ENCODE results near the gene DDX51. TPM values are rescaled to one million over a fixed set of nuclear protein-coding genes. Genes with fewer than 3 reads are reported as not detected.

Gene DDX51
- polyA plus RNA-seq, 4 donors: 12.9 to 24.7 (median 21.6) TPM

DNA sequence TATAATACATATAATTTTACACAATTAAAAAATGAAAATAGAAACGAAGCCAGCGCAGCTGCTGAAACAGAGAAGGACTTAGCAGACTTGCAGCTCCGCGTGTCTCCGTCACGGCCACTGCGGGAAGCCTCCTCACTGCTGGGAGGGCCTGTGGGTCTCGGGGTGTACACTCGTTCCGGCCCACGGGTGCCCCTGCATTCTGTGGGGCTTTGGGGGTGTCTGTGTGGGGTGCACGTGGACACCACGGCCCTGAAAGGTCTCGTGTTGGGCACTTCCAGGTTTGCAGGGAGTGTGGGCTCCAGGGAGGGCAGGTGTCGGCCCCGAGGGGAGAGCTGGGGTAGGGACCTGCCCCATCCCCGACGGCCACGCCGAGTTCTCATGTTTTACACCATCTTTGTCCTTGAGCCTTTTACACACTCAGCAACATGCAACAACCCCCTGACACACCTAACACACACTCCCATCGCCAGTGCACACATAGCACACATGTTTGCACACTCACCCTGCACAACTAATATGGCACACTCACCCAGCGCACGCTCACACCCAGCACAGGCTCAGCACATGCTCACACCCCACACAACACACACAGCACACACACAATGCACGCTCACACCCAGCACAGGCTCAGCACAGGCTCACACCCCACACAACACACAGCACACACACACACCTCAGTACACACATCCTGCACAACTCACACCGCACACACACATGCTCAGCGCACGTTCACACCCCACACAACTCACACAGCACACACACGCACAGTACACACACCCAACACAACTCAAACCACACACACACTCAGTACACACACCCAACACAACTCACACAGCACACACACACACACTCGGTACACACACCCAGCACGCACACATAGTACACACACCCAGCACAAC, 36.8 kb upstream of the DDX51 start:
- DNase-seq (ENCODE audit: low read depth in 4 of 4, low spot score in 2 of 4): no peak

- DNase-seq (ENCODE audit: low read depth in 4 of 4, low spot score in 2 of 4): no peak
These were observed 35.6 kb upstream of the DDX51 start for GRCh38 chr12:132179431-132180362.

DNA sequence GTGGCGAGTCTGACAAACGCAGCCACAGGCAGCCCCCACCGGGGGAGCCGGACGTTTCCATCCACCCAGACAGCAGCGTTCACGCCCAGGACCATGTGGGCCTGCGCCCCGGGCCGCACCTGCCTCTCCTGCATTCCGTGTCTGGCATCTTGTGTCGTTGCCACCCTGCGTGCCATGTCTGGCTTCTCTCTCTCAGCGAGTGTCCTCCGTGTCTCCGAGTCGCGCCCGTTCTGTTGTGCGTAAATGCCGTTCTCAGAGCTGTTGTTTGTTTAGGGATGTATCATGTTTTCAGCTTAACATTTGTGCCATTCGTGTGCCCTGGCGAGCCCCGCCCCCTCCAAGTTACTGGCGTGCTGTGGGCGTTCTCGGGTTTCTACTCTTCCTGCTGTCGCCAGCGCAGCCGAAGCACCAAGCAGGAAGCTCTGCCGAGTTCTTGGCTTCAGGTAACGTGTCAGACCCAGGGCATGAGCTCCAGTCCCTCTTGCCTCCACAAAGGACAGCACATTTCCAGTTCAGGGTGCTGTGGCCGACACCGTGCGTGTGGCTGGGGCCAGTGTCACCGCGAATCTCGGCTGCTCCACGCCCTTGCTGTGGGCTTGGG, 34.8 kb upstream of the DDX51 start:
- DNase-seq (ENCODE audit: low read depth in 4 of 4, low spot score in 2 of 4): no peak

- DNase-seq (ENCODE audit: low read depth in 4 of 4, low spot score in 2 of 4): no peak
These were observed 34.2 kb upstream of the DDX51 start for GRCh38 chr12:132178316-132178715.

DNA sequence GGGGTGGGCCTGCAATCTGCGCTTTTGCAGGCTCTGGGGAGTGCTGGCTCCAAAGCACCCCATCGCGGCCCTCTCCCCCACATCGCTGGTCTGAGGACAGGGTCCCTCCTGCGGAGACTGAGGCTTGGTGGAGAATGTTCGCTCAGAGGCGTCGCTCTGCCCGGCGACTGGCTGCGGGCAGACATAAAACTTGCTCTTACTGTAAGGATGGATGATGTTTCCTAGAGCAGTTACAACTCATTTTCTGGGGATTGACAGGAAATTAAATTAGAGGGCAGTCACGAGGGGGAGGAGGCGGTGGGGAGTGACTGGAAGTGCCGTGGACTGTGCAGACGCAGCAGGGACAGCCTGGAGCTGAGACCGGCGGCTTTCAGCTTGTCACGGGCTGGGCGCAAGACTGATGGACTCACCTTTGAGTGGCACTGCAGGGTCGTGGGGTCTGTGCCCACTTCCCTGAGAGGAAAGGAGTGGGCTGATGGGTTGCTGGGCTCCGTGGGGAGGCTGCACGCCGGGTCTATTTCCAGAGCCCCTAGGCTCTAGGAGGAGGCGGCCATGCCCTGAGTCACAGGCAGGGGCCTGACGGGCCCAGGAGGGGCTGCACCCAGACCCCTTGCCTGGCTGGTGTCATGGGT, 32.9 kb upstream of the DDX51 start:
- no peak for DNase-seq (ENCODE audit: low read depth in 4 of 4, low spot score in 2 of 4)

- no peak for DNase-seq (ENCODE audit: low read depth in 4 of 4, low spot score in 2 of 4)
These were observed 32.3 kb upstream of the DDX51 start for GRCh38 chr12:132176385-132176919.

DNA sequence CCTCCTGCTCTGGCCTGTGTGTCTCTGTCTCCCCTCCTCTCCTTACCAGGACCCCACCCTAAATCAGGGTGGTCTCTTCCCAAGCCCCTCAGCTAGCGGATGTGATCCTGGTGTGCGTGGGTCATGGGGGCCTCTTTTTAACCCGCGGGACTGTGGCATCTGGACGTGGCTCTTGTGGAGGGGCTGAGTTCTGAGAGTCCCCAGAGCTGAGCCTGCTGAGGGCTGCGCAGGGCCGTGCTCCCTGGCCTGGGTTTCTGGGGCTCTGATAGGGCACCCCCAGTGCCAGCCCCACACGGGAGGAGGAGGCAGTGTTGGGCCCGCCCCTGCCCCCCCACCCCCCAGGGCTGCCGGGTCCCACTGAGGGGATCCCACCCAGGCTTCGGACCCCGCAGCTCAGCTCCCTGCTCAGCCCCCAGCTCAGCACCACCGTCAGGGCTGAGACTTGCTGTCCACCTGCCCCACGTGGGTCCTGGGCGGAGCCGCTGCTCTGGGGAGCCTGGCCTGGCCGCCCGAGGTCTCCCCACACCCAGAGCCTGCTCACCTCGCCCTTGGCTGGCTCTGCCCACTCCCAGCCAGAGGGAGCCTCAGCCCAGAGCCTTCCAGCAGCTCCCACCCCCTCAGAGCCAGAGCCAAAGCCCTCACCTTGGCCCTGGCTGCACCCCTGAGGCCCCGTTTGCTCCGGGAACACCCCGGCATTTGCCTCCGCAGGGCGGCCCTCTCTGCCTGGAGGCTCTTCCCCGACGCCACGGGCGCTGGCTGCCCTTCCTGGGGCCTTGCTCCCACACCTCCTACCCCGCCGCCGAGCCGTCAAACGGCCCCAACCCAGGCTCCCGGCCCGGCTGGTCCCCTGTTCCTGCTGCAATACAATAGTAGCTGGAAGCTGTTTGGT, 31.6 kb upstream of the DDX51 start:
- DNase-seq (ENCODE audit: low read depth in 4 of 4, low spot score in 2 of 4): no peak

- no peak for DNase-seq (ENCODE audit: low read depth in 4 of 4, low spot score in 2 of 4)
These were observed 30.8 kb upstream of the DDX51 start for GRCh38 chr12:132174839-132175490.

DNA sequence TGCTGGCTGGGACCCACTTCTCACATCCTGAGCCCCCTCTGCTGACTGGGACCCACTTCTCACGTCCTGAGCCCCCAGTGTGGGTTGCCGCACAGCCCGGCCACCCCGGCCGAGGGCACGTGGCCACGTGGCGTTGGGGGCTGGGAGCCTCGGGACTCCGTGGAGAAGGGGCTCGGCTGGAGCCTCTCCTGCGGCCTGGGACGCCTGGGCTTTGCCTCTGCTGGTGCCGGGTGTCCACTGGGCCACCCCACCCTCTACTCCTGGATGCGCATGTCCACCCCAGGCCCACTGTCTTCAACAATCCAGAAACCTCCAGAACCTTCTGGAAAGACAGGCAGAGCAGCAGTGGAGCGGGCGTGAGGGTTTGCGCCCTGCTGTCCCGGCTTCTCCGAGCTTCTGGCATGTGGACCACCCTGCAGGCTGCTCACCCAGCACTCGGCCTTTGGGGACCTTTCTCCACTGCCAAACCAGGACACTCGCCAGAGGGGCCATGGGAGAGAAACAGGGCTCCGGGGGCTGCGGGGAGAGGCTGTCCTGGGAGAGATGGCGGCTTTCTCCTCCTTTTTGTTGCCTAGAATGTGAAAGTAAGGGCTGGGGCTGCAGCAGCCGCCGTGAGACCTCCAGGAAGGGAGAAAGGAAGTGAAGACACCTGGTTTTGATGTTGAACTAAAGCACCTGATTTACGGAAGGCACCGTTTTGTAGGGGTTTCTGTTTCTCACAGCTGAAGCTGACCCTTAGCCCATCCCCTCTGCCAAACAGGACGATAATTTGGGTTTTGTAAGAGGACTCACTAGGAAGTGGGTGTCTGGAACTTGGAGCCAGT, 30.1 kb upstream of the DDX51 start:
- no peak for DNase-seq (ENCODE audit: low read depth in 4 of 4, low spot score in 2 of 4)

DNA sequence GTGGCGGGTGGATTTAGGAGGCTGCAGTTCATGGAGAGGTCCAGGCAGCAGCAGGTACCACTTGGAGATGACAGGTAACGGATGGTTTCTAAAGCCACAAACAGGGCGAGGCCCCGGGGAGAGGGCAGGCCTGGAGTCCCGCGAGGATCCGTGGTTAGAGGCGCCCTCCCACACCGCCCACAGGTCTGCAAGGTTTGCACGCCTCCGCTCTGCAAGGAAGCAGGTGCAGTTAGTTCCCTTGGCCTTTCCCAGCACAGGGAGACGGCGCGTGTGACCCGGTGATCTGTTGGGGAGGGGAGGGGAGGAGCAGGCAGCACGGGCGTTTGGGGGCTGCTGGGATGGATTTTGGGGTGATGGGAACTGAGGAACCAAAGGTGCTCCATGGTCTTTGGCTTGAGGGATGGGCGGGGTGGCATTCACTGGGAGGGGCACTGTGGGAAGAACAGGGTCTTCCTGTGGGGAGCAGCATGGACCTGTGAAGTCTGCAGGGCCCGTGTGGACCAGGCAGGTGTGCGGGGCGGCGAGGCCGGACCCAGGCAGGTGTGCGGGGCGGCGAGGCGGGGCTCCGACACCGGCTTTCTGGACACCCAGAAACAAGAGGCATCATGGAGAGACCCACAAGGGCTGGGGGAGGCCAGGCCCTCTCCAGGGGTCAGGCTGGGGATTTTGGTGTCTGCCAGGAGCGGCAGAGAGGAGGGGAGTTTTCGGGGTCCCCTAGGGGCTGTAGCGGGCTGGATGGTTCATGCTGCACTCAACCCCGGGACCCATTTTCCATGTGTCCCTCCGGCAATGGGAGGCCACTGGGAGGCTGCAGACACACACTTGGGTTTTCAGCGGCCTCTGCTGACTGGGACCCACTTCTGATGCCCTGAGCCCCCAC, 29.3 kb upstream of the DDX51 start:
- DNase-seq (ENCODE audit: low read depth in 4 of 4, low spot score in 2 of 4): no peak

GRCh38 chr12:132172619-132173018, 28.5 kb upstream of the DDX51 start:
- no peak for DNase-seq (ENCODE audit: low read depth in 4 of 4, low spot score in 2 of 4)

- DNase-seq (ENCODE audit: low read depth in 4 of 4, low spot score in 2 of 4): no peak
These were observed 27.9 kb upstream of the DDX51 start for GRCh38 chr12:132171968-132172521.

- no peak for DNase-seq (ENCODE audit: low read depth in 4 of 4, low spot score in 2 of 4)
These were observed 27.3 kb upstream of the DDX51 start for GRCh38 chr12:132171293-132171967.

GRCh38 chr12:132170637-132171292, 26.6 kb upstream of the DDX51 start:
- DNase-seq (ENCODE audit: low read depth in 4 of 4, low spot score in 2 of 4): no peak

- DNase-seq (ENCODE audit: low read depth in 4 of 4, low spot score in 2 of 4): no peak
These were observed 26.0 kb upstream of the DDX51 start for GRCh38 chr12:132170094-132170636.
